ENCODE measurements around the gene NPR1.
"Not testable (repeated sequence)": the region's sequence is repeated elsewhere in the genome, so short reads cannot be mapped to it uniquely, and the experiment has no call there.

The NPR1 gene

GRCh38 chr1:153723687-153724086, 45.2 kb downstream of the NPR1 start:
- no peak for DNase-seq

- not testable (repeated sequence) for DNase-seq
These were observed 46.1 kb downstream of the NPR1 start for GRCh38 chr1:153724634-153725033.

GRCh38 chr1:153727463-153728304, 49.2 kb downstream of the NPR1 start, which contains the start of gene INTS3:
INTS3 (plus strand) TSS chr1:153728050; CDS start chr1:153728635, 585 bp downstream.
- peak; percentile 85 to 100 (median 99) for DNase-seq

GRCh38 chr1:153728305-153729066, 50.0 kb downstream of the NPR1 start:
- DNase-seq = peak in 22 of 51 donors; percentile 6 to 48 (median 25)

- no peak for DNase-seq
These were observed 52.0 kb downstream of the NPR1 start for GRCh38 chr1:153730468-153730988.

GRCh38 chr1:153733970-153734369, 55.5 kb downstream of the NPR1 start:
- DNase-seq = no peak

- no peak for DNase-seq
These were observed 56.1 kb downstream of the NPR1 start for GRCh38 chr1:153734396-153735089.

- DNase-seq = no peak
These were observed 56.6 kb downstream of the NPR1 start for GRCh38 chr1:153735090-153735420.

GRCh38 chr1:153741986-153742385, 63.5 kb downstream of the NPR1 start:
- DNase-seq = no peak

- no peak for DNase-seq
These were observed 64.1 kb downstream of the NPR1 start for GRCh38 chr1:153742411-153743142.

Data from hypothalamus (tissue), 51 donors.